PC-9 (cell line): Measurements from ENCODE around the gene DGCR6L.

Experiments used
- CTCF ChIP-seq: fragments of 200-600 bp; sonication (generic); conservative IDR thresholded peaks from 2 replicates; pipeline ENCODE4 v1.6.1; 2017; ENCODE audit warnings: mixed run types, antibody characterized with exemption, mild to moderate bottlenecking, moderate library complexity
- EZH2 ChIP-seq: fragments of 200-600 bp; sonication (generic); IDR thresholded peaks from 2 replicates; pipeline ENCODE4 v1.8.0; 2017; ENCODE audit warnings: antibody characterized with exemption, low read depth

- TF ChIP-seq CTCF (no peak), EZH2 (no peak)
Observed at GRCh38 chr22:20282901-20283673, 36.8 kb downstream of the DGCR6L start.
